GM21367 (cell line): ENCODE data around the gene SETBP1.
A peak's percentile ranks its signal among the peaks of the same experiment; 100 is the strongest.

Experiments used
- ATAC-seq: cut with Tn5 transposase; IDR thresholded peaks from one replicate; pipeline ENCODE4 v1.9.1; 2021; ENCODE audit not compliant: unreplicated experiment

SETBP1 gene

GRCh38 chr18:44679056-44679913, 1.4 kb upstream of the SETBP1 start:
- peak; percentile 92 for ATAC-seq

DNA sequence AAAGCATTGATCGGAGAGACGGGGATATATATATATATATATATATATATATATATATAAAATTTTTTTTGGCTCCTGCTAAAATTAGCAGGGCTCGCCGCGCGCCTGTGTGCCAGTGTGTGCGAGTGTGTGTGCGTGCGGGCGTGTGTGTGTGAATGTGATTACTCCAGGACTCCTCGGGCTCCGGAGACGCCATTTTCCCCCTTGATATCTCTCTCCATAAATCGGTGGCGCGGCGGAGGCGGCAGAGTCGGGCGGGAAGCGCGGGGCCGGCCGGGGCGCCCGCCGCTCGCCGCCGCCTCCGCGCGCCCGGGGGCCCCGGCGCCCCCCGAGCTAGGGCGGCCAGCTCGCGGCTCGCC, 795 bp upstream of the SETBP1 start:
- no peak for ATAC-seq

DNA sequence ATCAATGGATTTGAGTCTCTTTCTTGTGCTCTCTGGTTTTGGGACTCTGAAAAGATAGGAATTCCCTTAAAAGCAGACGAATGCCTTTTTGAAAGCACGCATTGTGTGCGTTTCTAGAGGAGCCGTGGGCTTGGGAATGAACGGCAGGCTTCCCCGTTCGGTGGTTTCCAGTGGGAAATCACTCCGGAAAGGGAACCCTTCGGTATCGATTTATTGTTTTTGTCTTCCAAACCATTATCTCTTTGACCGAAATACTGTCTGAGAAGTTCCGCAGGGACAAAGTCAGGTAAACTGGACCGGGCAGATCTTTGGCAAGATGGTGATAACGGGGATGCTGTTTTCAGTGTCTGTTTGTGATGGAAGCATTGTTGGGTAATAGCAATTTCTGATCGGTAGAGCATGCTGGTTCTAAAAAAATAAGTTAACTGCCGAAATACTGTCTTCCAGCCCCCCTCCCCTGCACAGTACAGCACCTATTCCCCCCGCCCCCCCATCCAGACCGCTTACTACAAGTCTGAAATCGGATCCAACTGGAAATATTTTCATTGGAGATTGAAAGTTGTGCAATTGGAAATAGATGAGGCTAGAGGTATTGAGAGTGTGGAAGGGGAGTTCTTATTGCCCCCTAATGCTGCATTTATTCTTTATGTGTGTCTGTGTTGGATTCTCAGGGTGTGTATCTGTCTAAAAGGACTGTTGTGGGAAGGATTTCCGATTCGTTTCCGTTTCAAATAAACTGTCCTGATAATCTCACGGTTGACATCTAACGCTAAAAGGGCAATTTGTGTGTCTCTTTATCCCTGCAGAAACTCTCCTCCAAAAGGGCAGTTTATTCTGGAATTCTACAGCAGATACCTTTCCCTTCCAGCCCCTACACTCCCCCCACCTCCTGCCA, 635 bp downstream of the SETBP1 start:
- no peak for ATAC-seq

- no peak for ATAC-seq
Observed at GRCh38 chr18:44682201-44682870, 1.6 kb downstream of the SETBP1 start.

GRCh38 chr18:44682871-44683221, 2.2 kb downstream of the SETBP1 start:
- no peak for ATAC-seq

DNA sequence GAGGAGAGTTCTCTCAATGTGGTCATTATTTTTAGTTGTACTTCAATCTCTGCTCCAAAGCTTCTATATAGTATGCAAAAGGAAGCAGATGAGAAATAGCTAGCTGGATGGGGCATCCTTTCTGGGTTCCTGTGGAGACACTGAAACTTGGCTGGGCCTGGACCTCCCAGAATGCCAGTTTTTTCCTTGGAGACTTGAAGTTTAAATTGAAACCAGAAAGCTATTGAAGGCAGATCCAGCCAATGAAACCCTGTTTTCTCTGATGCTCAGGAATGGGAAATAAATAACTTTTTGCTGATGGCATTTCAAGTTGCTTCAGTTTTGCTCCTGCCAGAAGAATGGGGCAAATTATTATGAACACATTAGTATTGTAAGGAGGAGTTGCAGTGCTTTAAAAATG, 2.9 kb downstream of the SETBP1 start:
- no peak for ATAC-seq

DNA sequence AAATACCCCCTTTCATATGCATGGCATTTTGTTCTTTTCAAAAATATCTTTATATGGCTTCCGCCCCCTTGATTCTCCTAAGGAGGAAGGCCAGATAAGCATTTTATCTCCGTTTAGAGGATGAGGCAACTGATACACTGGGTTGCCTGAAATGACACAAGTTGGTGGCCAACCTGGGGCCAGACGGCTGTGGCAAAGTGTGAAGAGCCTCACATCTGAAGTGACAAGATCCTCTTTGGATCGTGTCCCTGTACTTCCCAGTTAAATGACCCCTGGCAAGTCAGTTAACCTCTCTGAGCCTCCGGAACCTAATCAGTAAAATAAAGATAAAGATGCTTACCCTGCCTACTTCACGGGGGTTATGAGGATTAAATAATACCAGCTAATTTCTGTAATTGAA, 4.6 kb downstream of the SETBP1 start:
- ATAC-seq: no peak

- no peak for ATAC-seq
Observed at GRCh38 chr18:44686156-44686555, 5.5 kb downstream of the SETBP1 start.

GRCh38 chr18:44687421-44687820, 6.7 kb downstream of the SETBP1 start:
- ATAC-seq: no peak

DNA sequence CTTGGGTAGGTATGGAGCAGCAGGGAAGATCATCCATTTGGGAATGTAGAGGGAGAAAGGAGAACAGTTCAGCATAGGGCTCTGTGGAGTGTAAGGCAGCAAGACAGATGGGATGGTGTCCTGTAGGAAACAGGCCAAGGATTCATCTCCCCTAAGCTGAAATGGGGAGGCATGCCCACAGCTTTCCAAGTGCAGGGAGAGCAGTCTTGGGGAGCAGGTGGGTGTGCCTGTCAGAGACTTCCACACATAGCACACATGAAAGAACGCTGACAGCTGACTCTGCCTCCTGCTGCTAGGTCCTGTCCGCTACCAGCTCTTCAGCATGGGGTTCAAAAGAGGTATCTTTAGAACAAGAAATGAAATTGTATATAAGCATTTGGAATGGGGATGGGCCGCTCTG, 9.0 kb downstream of the SETBP1 start:
- no peak for ATAC-seq

GRCh38 chr18:44691148-44691925, 10.6 kb downstream of the SETBP1 start:
- no peak for ATAC-seq

DNA sequence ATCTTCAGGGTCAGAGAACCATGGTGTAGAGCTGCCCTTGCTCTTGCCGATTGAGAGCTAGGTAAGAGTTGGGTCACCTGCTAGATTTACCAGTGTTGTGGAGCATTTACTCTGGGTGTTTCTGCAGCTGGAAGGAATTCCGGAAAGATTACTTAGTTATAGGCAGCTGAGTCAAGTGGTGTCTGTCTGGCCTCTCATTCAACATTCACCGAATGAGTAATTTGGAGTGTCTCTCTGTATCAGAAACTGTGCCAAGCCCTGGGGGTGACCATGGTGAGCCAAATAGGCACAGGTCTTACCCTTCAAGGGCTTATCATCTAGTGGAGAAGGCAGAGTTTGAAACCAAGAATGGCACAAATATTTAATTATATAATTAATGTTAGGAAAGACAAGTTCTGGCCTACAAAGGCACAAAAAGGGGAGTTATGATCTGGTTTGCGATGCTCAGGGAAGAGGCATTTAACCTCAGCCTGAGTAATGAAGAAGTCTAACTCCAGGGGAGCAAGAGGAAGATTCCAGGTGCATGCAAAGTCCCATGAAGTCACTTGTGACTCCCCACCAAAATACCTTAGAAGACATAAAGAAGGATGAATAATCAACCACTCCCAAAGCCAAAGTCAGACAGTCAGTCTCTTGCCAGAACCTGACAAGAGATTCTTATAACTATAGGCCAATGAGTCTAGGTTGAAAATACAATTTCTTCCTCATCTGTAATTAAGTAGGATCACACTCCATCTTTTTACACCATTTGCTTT, 12.5 kb downstream of the SETBP1 start:
- no peak for ATAC-seq

GRCh38 chr18:44695503-44695902, 14.8 kb downstream of the SETBP1 start:
- no peak for ATAC-seq

GRCh38 chr18:44696892-44697291, 16.2 kb downstream of the SETBP1 start:
- no peak for ATAC-seq

DNA sequence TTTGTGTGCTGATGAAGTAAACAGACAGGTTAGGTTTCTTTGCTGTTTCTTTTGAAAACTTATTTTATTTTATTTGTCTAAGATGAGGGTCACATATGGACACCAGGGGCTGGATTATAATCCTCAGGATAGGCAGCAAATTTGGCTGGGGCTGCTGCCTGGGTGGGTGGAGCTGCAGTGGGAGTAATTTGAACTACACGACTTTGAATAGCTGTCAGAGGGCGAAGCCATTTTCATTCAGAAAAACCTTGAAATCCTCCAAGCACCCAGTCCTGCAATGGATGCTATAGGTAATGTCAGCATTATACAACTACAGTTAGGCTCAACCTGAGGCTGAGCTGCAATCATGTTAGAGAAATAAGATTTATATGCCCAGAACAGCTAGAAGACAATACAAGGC, 16.6 kb downstream of the SETBP1 start:
- ATAC-seq: no peak

DNA sequence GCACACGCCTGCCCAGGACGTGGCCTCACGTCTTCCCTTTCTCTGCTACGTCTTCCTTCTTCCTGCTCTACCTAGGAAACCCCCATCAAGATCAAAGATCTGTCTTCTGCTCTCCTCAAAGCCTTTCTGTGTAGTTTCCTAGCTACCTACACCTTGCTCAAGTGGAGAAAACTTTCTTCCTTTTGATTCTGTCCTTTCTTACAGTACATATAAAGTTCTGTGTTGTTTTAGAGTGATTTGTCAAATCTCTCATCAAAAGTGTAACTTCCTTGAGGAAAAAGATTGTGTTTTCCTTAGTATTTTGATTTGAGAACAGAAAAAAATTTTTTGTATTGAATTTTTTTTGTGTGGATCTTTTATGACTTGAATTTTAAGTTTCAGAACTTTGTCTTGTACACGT, 17.8 kb downstream of the SETBP1 start:
- ATAC-seq: no peak

GRCh38 chr18:44699572-44700261, 19.0 kb downstream of the SETBP1 start:
- no peak for ATAC-seq

GRCh38 chr18:44700652-44701051, 20.0 kb downstream of the SETBP1 start:
- no peak for ATAC-seq

DNA sequence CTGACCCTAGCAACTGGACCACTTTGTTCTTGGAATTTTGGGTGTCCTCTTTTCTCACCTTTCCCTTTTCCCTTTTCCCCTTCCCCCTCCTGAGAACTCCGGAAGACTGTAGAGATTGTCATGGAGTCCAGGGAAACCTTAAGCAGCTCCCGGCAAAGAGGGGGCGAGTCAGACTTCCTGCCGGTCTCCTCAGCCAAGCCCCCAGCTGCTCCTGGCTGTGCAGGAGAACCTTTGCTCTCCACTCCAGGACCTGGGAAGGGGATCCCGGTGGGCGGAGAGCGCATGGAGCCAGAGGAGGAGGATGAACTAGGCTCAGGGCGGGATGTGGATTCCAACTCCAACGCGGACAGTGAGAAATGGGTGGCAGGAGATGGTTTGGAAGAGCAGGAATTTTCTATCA, 20.5 kb downstream of the SETBP1 start:
- ATAC-seq: no peak

GRCh38 chr18:44702594-44702993, 21.9 kb downstream of the SETBP1 start:
- ATAC-seq: no peak
